Hepatocyte (in vitro differentiated cells): ENCODE data around the gene KCP. TPM values are rescaled to one million over a fixed set of nuclear protein-coding genes. Genes with fewer than 3 reads are reported as not detected.
A peak's percentile ranks its signal among the peaks of the same experiment; 100 is the strongest.

Source experiments
- DNase-seq: peaks from one replicate; pipeline ENCODE4 v3.0.0-alpha.2; 2016; ENCODE audit warnings: low spot score
- H2AFZ ChIP-seq: fragments of 200-600 bp; sonication (generic); 2 replicates; pipeline ENCODE4 v1.6.0; 2016; ENCODE audit warnings: antibody characterized with exemption, mild to moderate bottlenecking
- H3K27ac ChIP-seq: fragments of 200-600 bp; sonication (generic); 2 replicates; pipeline ENCODE4 v1.5.1; 2016; ENCODE audit warnings: mild to moderate bottlenecking
- H3K27me3 ChIP-seq: fragments of 200-600 bp; sonication (generic); 2 replicates; pipeline ENCODE4 v1.6.1; 2016
- H3K36me3 ChIP-seq: fragments of 200-600 bp; sonication (generic); replicated peaks from 2 replicates; pipeline ENCODE4 v1.5.1; 2016; ENCODE audit warnings: low read depth; ENCODE audit not compliant: insufficient read depth
- H3K4me1 ChIP-seq: fragments of 200-600 bp; sonication (generic); 2 replicates; pipeline ENCODE4 v1.5.1; 2016; ENCODE audit warnings: mild to moderate bottlenecking, moderate library complexity; ENCODE audit not compliant: insufficient read depth
- H3K4me2 ChIP-seq: fragments of 200-600 bp; sonication (generic); 2 replicates; pipeline ENCODE4 v1.6.0; 2016
- H3K4me3 ChIP-seq: fragments of 200-600 bp; sonication (generic); 2 replicates; pipeline ENCODE4 v1.5.1; 2016; ENCODE audit warnings: mild to moderate bottlenecking
- H3K79me2 ChIP-seq: fragments of 200-600 bp; sonication (generic); 2 replicates; pipeline ENCODE4 v1.6.0; 2017; ENCODE audit warnings: mild to moderate bottlenecking
- H3K9me2 ChIP-seq: fragments of 200-600 bp; sonication (generic); replicated peaks from 2 replicates; pipeline ENCODE4 v1.6.0; 2017; ENCODE audit warnings: mild to moderate bottlenecking; ENCODE audit not compliant: insufficient read depth
- H3K9me3 ChIP-seq: fragments of 200-600 bp; sonication (generic); 2 replicates; pipeline ENCODE4 v1.5.1; 2016; ENCODE audit warnings: low read depth, mild to moderate bottlenecking
- H4K20me1 ChIP-seq: fragments of 200-600 bp; sonication (generic); 2 replicates; pipeline ENCODE4 v1.6.0; 2016; ENCODE audit warnings: mild to moderate bottlenecking; ENCODE audit not compliant: insufficient read depth, poor library complexity, severe bottlenecking
- EZH2 ChIP-seq: fragments of 200-600 bp; sonication (generic); IDR thresholded peaks from 2 replicates; pipeline ENCODE4 v1.6.1; 2016; ENCODE audit warnings: antibody characterized with exemption, mild to moderate bottlenecking, borderline replicate concordance
- EZH2phosphoT487 ChIP-seq: fragments of 200-600 bp; sonication (generic); IDR thresholded peaks from one replicate; pipeline ENCODE4 v1.6.1; 2018; ENCODE audit warnings: antibody characterized with exemption, mild to moderate bottlenecking, low read depth, moderate library complexity; ENCODE audit not compliant: unreplicated experiment, severe bottlenecking
- whole genome bisulfite sequencing: methylation state at CpG from one replicate; pipeline ENCODE4 v1.1.6; 2016; ENCODE audit warnings: low lambda C conversion rate; ENCODE audit errors: missing lambda C conversion rate; 5-methylcytosine and 5-hydroxymethylcytosine counted together
- polyA plus RNA-seq: library from polyadenylated mRNA; unstranded; fragments of >200 nt; fragmentation: Nextera tagmentation; extraction: Ambion mirVana; gene quantifications from 2 replicates; pipeline ENCODE4 v1.2.1, GENCODE V29; 2016
- total RNA-seq: library from RNA; depleted of rRNA; stranded (reverse); fragments of >200 nt; gene quantifications from 2 replicates; pipeline ENCODE4 v1.2.3, GENCODE V29; 2014
- TF ChIP-seq, protein P1 (sequence below): fragments of 200-600 bp; sonication (generic); IDR thresholded peaks from 2 replicates; pipeline ENCODE4 v1.5.1; 2016; ENCODE audit warnings: antibody characterized with exemption, mild to moderate bottlenecking; ENCODE audit not compliant: poor library complexity

KCP gene
- total and polyA plus RNA-seq, 2 experiments from 2014 or later, result 0.40 to 2.4 TPM

DNA sequence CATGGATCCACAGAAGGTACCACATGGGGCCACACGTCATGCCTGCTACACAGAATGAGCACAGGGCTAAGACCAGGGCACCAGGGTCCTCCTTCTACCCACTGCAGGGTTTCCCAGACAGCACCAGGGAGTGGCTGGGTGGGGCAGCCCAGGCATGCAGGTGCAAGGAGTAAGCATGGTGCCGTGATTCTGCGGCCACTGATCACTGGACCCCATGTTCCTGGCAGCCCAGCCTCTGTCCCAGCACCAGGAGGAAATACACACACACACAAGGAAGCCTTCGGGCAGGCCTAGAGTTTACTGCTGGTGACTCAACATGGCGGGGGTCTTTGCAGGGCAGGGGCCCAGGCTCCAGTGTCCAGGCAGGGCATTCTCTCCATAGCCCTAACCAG lies 33.9 kb downstream of the KCP start:
- no peaks in the 10 kb centered on the region for H3K4me1 ChIP-seq
- no peak overlapping the region for H2AFZ ChIP-seq
- no peaks in the 10 kb centered on the region for H3K9me3 ChIP-seq
- no peak overlapping the region for H3K27ac ChIP-seq
- no peaks in the 10 kb centered on the region for H3K27me3 ChIP-seq
- no peak for DNase-seq
- no peak overlapping the region for H3K4me2 ChIP-seq
- no peaks in the 10 kb centered on the region for H3K79me2 ChIP-seq
- H3K9me2 ChIP-seq, result no peaks in the 10 kb centered on the region
- H3K4me3 ChIP-seq, result no peak overlapping the region
- 91% methylated on average over 5 of the region's 5 CpGs for WGBS
- H4K20me1 ChIP-seq, result no peaks in the 10 kb centered on the region
- no peak for TF ChIP-seq EZH2
- H3K36me3 ChIP-seq, result no peaks in the 10 kb centered on the region

DNA sequence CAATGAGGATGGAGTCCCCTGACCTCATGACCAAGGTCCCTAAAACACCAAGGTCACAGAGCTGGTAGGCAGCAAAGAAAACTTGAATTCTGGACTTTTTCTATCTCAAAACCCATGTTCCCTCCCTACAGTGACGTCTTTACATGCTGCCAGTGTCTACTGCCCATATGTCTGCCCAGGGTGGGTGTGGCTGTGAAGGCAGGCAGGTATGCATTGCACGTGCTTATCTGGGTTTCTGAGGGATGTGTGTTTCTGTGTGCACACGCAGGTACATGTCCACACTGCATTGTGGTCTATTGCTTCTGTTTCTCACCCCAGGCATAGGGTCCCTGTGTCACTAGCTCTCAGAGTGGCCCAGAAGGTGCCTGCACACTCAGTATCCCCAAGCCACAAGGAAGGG lies 34.4 kb downstream of the KCP start:
- DNase-seq, result no peak

GRCh38 chr7:128875523-128875948 lies 35.0 kb downstream of the KCP start:
- no peak overlapping the region for H3K27ac ChIP-seq
- H3K4me1 ChIP-seq, result no peaks in the 10 kb centered on the region
- no peak overlapping the region for H2AFZ ChIP-seq
- DNase-seq, result no peak
- H3K9me2 ChIP-seq, result no peaks in the 10 kb centered on the region
- H3K9me3 ChIP-seq, result no peaks in the 10 kb centered on the region
- H3K4me2 ChIP-seq, result no peak overlapping the region
- TF ChIP-seq EZH2phosphoT487, result no peak
- TF ChIP-seq, protein P1, sequence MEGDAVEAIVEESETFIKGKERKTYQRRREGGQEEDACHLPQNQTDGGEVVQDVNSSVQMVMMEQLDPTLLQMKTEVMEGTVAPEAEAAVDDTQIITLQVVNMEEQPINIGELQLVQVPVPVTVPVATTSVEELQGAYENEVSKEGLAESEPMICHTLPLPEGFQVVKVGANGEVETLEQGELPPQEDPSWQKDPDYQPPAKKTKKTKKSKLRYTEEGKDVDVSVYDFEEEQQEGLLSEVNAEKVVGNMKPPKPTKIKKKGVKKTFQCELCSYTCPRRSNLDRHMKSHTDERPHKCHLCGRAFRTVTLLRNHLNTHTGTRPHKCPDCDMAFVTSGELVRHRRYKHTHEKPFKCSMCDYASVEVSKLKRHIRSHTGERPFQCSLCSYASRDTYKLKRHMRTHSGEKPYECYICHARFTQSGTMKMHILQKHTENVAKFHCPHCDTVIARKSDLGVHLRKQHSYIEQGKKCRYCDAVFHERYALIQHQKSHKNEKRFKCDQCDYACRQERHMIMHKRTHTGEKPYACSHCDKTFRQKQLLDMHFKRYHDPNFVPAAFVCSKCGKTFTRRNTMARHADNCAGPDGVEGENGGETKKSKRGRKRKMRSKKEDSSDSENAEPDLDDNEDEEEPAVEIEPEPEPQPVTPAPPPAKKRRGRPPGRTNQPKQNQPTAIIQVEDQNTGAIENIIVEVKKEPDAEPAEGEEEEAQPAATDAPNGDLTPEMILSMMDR, result no peak
- TF ChIP-seq EZH2, result no peak
- H3K36me3 ChIP-seq, result no peaks in the 10 kb centered on the region
- peaks cover under 1% of the 10 kb centered on the region for H3K27me3 ChIP-seq
- H3K4me3 ChIP-seq, result no peak overlapping the region
- H3K79me2 ChIP-seq, result no peaks in the 10 kb centered on the region
- no peaks in the 10 kb centered on the region for H4K20me1 ChIP-seq
- WGBS, result 63% methylated on average over 8 of the region's 8 CpGs

More for the DNA sequence above, 34.4 kb downstream of the KCP start:
- Histone ChIP-seq H3K27me3 (no peaks in the 10 kb centered on the region), H3K9me2 (no peaks in the 10 kb centered on the region), H3K4me3 (no peak overlapping the region), H3K36me3 (no peaks in the 10 kb centered on the region), H4K20me1 (no peaks in the 10 kb centered on the region), H3K9me3 (no peaks in the 10 kb centered on the region), H3K79me2 (no peaks in the 10 kb centered on the region), H2AFZ (no peak overlapping the region), H3K27ac (no peak overlapping the region), H3K4me2 (no peak overlapping the region), H3K4me1 (no peaks in the 10 kb centered on the region)
- WGBS, result 71% methylated on average over 3 of the region's 3 CpGs
- TF ChIP-seq EZH2, result no peak
- no peak for TF ChIP-seq EZH2phosphoT487
- TF ChIP-seq, protein P1, result no peak

DNA sequence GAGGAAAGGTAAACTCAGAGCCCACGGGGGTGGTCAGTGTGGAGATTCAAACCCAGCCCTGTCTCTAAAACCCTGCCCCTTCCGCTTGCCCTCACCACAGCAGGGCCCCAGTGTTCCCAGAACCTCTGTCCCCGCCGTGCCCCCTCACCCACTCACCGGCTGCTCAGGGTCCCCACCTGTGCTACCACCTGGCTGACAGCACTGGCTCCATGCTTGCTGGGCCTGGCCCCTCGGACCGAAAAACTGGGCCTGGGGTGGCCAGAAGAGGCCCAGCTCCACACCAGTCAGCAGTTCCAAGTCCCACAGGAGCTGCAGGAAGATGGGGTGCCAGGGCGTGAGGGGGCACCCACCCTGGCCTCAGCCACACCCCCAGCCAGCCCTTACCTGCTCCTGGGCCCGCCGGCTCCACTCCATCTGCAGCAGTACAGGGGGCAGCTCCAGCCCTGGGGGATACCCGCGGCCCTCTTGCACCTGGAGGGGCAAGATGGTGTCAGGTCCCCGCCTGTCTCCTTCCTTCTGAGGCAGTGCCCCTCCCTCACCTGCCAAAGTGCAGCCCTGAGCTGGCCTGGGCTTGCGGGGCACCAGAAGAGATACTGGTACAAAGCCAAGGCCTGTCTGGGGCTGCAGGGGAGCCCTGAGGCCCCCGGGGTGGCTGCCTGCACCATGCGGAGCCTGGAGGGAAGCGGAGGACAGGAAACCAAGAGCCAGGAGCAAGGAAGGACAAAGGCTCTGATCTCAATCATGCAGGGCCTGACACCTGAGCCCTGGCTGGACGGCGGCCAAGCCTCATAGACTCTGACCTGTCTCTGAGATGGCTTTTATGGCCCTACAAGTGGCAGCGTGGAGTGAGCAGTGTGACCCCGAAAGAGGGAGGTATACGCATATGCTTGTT lies 36.1 kb downstream of the KCP start:
- H3K27ac ChIP-seq, result no peak overlapping the region
- 80% methylated on average over 20 of the region's 22 CpGs for WGBS
- H3K4me1 ChIP-seq, result no peaks in the 10 kb centered on the region
- no peaks in the 10 kb centered on the region for H3K9me3 ChIP-seq
- no peak overlapping the region for H3K4me2 ChIP-seq
- TF ChIP-seq, protein P1, result no peak
- TF ChIP-seq EZH2 (no peak), EZH2phosphoT487 (no peak)
- no peaks in the 10 kb centered on the region for H3K79me2 ChIP-seq
- DNase-seq, result peak; percentile 52
- H3K36me3 ChIP-seq, result no peaks in the 10 kb centered on the region
- H2AFZ ChIP-seq, result no peak overlapping the region
- peaks cover 7% of the 10 kb centered on the region for H3K27me3 ChIP-seq
- H4K20me1 ChIP-seq, result no peaks in the 10 kb centered on the region
- no peak overlapping the region for H3K4me3 ChIP-seq
- no peaks in the 10 kb centered on the region for H3K9me2 ChIP-seq
